CD4-positive, alpha-beta T cell treated with Interferon alpha-2 for 1 hour (primary cell): ENCODE measurements around the gene CX3CR1.

Experiments used
- DNase-seq, 2 donors: peaks; one replicate each; pipeline ENCODE4 v3.0.0-alpha.2; 2020 to 2022

CX3CR1 gene

DNA sequence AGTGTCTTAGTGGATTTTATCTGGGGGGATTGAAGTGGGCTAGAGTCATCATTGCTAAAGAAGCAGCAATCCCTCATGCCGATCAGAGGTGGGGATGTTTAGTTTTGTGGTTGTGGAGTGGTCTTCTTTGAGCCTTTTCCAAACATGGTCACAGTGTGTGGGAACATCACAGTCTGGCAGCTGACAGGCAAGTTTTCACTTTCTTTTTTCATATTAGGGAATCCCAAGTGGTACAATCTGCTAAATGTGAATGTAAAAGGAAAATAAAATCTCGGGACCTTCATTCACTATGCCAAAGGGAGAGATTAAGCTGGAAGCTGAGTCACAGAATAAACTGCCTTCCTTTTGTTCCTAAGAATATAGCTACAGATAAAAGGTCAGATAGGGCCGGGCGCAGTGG lies 10.4 kb upstream of the CX3CR1 start:
- DNase-seq = no peak

GRCh38 chr3:39289107-39289506 lies 9.3 kb upstream of the CX3CR1 start:
- DNase-seq = no peak

DNA sequence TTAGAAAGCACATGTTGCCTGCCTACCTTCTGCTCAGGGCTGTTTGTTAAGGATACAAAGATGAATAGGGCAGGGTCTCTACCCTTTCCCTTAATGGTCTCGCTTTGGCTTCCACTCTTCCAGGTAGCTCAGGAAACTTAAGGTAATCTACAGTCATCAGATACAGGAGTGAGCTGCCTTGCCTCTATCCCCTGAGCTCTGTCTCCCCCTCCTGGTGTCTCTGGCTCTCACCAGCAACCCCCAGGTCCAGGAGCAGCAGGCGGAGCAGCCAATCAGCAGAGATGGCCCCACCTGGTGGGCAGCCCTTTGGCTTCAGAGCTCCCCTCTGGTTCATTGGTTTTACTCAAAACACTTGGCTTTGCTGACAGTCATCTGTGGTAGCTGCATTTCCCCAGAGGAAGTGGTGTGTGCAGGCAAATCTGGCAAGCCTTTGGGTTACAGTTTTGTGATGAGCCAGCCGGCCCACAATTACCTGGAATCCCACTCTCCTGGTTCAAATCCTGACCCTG lies 8.5 kb upstream of the CX3CR1 start:
- DNase-seq = peak; percentile 89 to 90

- DNase-seq = no peak
Observed at GRCh38 chr3:39287216-39288164, 7.7 kb upstream of the CX3CR1 start.

DNA sequence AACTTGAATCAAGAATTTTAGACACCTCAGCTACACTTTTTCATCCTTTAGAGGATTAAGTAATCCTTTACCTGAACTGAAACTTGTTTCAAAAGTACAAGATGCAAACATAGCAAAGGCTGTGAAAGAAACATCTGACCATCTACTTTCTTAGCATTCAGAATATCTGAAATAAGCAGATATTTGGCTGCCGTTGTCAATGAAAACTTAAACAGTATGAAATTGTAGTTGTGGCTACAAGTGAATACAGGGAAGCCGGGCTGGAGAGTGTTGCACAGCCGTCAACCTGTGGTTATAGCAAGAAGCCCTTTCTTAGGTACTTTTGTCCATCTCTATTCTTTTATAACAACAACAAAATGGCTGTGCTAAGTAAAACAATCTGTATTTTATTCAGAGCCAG lies 6.9 kb upstream of the CX3CR1 start:
- no peak for DNase-seq

- DNase-seq = no peak
Observed at GRCh38 chr3:39285332-39285731, 5.5 kb upstream of the CX3CR1 start.

- DNase-seq = no peak
Observed at GRCh38 chr3:39284457-39284881, 4.6 kb upstream of the CX3CR1 start.

GRCh38 chr3:39282057-39282456 lies 2.2 kb upstream of the CX3CR1 start:
- no peak for DNase-seq

DNA sequence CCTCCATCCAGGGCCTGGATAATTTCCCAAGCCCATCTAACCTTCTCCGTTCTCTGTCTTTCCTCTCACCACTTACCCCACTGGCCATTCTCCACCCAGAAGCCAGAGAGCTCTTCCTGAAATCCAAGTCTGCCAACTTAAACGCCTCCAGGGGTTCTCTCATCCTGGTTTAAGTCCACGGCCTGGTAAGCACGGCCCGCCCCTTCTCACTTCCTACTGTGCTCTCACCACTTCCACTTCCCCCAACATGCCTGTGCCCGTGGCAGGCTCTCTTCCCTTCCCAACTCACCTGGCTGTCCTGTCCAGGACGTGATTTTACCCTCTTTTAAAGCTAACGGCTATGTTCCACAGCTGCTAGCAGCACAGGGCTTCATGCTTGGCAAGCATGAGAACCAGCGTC lies 1.7 kb upstream of the CX3CR1 start:
- no peak for DNase-seq

DNA sequence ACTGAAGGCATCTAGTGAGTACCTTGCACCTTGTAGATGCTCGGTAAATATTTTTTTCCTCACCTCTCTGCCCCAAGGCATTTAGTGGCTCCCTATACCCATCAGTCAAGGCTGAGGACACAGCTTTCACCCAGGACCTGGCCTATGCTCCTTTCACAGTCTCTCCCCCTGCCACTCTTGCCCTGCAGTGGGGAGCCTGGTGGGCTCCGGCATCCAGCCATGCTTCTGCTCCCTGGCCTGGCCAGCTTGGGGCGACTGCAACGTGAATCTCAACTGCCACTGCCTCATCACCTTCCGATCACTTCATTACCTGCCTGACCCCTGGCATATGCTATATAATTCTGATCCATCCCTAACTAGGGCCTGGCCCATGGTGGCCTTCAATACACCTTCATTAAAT lies 735 bp upstream of the CX3CR1 start:
- DNase-seq = no peak

DNA sequence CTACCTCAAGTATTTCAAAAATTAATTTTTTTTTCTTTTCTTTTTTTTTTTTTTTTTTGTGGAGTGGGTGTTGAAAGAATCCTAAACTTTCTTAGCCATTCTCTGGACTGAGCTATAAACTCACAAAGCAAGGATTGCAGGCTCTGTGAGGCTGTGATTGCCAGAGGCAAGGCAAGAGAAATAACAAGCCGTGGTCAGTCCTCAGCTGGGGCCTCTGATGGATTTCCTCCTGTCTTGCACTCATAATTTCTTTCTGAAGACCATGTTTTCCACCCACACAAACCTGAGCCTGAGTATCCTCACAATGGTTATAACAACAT lies 1.3 kb downstream of the CX3CR1 start:
- no peak for DNase-seq

DNA sequence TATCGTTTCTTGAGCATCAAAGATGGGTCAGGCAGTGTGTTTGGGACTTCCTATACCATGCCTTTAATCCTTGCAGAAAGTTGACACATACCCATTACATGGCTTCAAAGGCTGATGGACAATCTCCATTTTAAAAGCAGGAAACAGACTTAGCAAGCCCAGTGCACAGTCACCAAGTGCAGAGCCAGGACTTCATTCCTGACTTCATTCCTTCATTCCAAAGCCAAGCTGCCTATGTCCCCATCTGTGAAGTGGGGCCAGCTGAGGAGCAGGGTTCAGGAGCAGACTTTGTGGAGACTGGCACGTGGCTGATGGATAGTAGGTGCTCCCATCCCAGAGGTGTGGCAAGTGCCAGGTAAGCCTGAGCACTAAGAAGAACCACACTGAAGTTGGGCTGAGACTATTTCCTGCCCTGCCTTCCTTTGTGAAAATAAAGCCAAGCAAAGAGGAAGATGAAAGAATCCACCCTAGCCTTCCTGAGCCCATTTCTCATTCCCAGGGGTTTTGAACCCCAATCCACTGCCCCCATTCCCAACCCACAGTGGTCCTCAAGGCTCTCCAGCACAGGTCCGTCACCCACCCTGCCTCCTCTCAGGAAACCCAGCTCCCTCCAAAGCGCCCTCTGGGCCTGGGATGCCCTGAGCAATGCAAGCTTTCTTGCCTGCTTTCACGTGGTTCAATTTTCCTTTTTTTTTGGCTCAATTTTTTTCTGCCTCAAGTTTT lies 1.8 kb downstream of the CX3CR1 start:
- no peak for DNase-seq

DNA sequence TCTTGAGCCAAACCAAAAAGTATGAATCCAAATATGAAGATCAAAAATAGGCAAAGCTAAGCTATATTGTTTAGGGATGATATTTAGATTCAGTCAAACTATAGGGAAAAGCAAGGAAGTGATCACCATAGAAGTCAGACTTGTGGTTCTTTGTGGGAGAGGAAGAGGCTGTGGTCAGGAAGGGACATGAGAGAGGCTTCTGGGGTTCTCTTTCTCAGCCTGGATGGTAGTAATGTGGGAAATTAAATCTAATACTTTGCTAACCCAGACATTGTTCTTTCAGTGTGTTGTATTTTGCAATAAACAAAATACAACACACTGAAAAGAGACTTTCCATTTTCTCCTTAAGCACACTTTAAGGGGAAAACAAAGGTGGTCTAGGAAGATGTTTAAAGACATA lies 3.1 kb downstream of the CX3CR1 start:
- no peak for DNase-seq

- DNase-seq = no peak
Observed at GRCh38 chr3:39275963-39276593, 3.8 kb downstream of the CX3CR1 start.

- DNase-seq = no peak
Observed at GRCh38 chr3:39275052-39275451, 4.8 kb downstream of the CX3CR1 start.

- DNase-seq = no peak
Observed at GRCh38 chr3:39273119-39273518, 6.7 kb downstream of the CX3CR1 start.

DNA sequence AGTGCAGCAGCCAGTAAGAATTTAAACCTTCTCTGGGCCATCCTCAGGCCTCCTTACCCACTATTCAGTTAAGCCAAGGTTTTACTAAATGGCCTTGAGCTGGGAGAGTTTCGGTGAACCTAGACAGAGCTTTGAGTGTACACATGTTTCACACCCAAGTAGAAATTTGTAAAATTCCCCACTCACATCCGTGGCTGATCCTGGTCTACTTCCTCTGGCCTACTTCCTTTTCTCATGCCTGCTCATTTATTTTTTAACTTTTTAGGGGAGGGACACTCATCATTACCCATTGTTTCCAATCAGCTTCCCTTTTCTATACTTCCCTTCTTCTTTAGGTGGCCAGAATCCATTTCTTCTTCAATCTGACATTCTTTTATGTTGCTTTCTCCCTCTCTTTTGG lies 7.6 kb downstream of the CX3CR1 start:
- no peak for DNase-seq

DNA sequence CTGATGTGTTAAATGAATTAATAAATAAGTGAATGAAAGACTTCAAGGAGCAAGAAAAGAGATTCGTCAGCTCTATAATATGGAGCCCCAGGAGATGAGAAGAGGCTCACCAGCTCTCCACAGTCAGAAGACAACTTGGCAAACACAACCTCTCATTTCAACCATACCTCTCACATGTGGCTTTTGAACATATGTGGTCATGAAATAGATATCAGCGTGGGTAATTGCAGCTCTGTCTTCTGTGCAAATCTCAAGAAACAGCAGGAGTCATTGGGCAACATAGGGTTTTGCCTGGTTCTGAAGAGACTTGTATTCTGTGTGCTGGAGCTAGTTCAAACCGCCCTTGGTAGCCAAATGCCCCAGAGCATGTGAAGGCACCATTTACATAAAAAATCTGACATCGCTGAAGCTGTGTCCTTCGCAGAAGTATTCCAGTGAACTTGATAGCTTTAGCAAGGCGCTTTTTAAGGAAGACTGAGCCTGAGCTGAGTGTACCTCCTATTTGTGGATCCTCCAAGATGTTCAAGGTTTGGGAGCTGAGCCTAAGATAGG lies 8.4 kb downstream of the CX3CR1 start:
- DNase-seq = no peak

DNA sequence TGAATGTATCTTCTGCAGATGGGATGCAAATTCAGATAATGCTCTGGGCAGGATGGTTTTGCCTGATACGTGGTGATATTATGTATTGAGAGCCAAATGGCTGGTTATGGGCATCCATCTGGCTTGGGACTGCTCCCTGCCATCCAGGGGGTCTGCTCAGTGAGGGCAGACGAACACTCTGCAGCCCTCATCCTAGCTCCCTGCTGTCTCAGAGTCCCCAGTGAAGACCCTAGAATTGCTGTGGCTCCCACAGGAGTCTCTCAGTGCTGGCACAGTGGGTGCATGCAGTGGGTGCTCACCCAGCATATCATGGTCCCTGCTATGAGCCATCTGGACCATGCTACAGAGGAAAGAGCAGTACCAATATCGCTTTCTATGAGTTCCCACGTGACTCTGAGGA lies 10.3 kb downstream of the CX3CR1 start:
- DNase-seq = no peak

- DNase-seq = no peak
Observed at GRCh38 chr3:39268549-39268900, 11.3 kb downstream of the CX3CR1 start.

DNA sequence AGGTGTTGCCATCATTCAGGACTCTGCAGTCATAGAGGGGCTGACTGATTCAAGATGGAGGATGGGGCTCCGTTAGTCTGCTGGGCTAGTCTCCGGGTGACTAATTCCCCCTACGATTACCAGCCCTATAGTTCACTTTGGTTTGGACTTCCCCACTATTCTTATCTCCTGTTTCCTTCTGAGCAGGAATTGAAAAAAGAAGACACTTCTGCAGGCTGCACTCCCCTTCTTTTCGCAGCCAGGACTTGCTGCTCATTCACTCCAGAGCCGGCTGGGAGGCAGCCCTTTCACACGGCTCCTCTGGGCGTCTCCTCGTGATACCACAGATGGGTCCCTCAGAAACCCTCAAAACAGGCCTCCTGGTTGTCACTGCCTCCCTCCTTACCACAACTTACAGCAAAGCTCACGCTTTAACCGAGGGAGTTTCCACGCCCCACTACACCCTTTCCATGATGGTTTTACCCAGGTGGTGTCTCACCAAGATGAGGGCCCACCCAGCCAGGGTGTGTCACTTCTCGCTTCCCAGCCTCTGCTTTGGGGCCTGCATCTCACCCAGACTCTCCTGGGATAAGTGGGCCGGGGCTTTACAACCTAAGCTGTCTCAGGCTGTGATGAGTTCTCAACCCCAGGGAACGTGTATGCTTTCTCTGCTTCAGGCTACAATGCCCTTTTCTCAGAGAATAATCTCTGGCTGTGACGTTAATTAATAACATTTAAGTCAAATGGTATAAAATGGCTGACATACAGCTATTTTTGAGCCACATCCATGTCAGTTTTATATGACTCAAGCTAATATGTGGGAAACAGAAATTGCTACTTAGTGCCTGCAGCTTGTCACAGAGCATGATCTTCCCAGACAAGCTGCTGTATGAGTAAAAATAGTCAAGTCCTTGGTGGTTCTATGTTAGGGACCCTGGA lies 11.9 kb downstream of the CX3CR1 start:
- DNase-seq = peak; percentile 69 to 82

DNA sequence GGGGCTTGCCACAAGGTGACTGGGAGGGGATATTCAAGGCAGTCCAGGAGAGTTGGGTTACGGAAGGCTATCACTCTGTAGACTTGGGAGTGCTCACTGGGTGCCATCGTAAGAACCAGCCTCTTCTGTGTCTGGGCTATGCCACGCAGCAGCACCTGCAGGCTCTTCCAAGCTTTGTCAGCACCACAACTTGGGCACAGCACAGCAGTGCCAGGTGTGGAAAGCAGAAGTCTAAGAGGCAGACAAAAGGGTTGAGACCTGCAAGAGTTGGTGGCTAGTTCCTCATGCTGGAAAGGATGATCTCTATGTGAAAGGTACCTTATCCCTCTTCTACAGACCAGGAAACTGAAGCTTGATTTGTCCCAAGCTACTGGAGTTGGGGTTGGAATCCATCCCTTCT lies 15.8 kb downstream of the CX3CR1 start:
- DNase-seq = peak in 1 of 2 donors; percentile 23
